OCI-LY3 (cell line): ENCODE data around the gene GNG12.

Experiments
- H2AFZ ChIP-seq: fragments of 200-600, 300-600 bp; shearing (Covaris generic); 2 replicates; pipeline ENCODE4 v1.6.0; 2014; ENCODE audit warnings: antibody characterized with exemption, low read depth, low read length
- H3K27ac ChIP-seq: fragments of 200-600, 300-600 bp; sonication (generic); 2 replicates; pipeline ENCODE4 v1.5.1; 2014; ENCODE audit warnings: mild to moderate bottlenecking, low read length, moderate library complexity, mixed read lengths
- H3K27me3 ChIP-seq: fragments of 200-600, 300-600 bp; sonication (generic); 2 replicates; pipeline ENCODE4 v1.6.1; 2014; ENCODE audit warnings: low read depth, low read length, mixed read lengths
- H3K36me3 ChIP-seq: fragments of 200-600, 300-600 bp; sonication (generic); replicated peaks from 2 replicates; pipeline ENCODE3; 2014; ENCODE audit warnings: low read depth, low read length, mixed read lengths
- H3K4me1 ChIP-seq: fragments of 300-600, 200-600 bp; sonication (generic); 2 replicates; pipeline ENCODE4 v1.6.1; 2014; ENCODE audit warnings: low read length, mixed read lengths
- H3K4me2 ChIP-seq: fragments of 200-600, 300-600 bp; sonication (generic); 2 replicates; pipeline ENCODE4 v1.6.1; 2014; ENCODE audit warnings: low read length, mixed read lengths
- H3K4me3 ChIP-seq: fragments of 300-600, 200-600 bp; sonication (generic); 2 replicates; pipeline ENCODE4 v1.5.1; 2014; ENCODE audit warnings: antibody characterized with exemption, mild to moderate bottlenecking, low read length, moderate library complexity
- H3K79me2 ChIP-seq: fragments of 300-600, 200-600 bp; shearing (Covaris generic); 2 replicates; pipeline ENCODE4 v1.6.1; 2014; ENCODE audit warnings: mild to moderate bottlenecking, low read length, mixed read lengths
- H3K9ac ChIP-seq: fragments of 300-600, 200-600 bp; shearing (Covaris generic); 2 replicates; pipeline ENCODE4 v1.6.0; 2014; ENCODE audit warnings: mild to moderate bottlenecking, low read length, moderate library complexity
- H3K9me3 ChIP-seq: fragments of 200-600, 300-600 bp; shearing (Covaris generic); 2 replicates; pipeline ENCODE4 v1.6.1; 2014; ENCODE audit warnings: low read length, mixed read lengths; ENCODE audit not compliant: insufficient read depth
- H4K20me1 ChIP-seq: fragments of 200-600, 300-600 bp; sonication (generic); 2 replicates; pipeline ENCODE4 v1.6.1; 2016; ENCODE audit warnings: low read length, mixed read lengths; ENCODE audit not compliant: insufficient read depth
- EZH2phosphoT487 ChIP-seq: fragments of 200-600 bp; shearing (Covaris generic); IDR thresholded peaks from 2 replicates; pipeline ENCODE4 v1.6.1; 2018; ENCODE audit warnings: antibody characterized with exemption, mixed run types, low read depth
- TF ChIP-seq, protein P1 (sequence below): fragments of 200-600, 300-600 bp; sonication (generic); IDR thresholded peaks from 2 replicates; pipeline ENCODE4 v1.5.1; 2014; ENCODE audit warnings: antibody characterized with exemption, low read length, low read depth

The GNG12 gene

GRCh38 chr1:67850151-67850551, 16.9 kb upstream of the GNG12 start:
- no peaks in the 10 kb centered on the region for H3K9me3 ChIP-seq
- TF ChIP-seq, protein P1, sequence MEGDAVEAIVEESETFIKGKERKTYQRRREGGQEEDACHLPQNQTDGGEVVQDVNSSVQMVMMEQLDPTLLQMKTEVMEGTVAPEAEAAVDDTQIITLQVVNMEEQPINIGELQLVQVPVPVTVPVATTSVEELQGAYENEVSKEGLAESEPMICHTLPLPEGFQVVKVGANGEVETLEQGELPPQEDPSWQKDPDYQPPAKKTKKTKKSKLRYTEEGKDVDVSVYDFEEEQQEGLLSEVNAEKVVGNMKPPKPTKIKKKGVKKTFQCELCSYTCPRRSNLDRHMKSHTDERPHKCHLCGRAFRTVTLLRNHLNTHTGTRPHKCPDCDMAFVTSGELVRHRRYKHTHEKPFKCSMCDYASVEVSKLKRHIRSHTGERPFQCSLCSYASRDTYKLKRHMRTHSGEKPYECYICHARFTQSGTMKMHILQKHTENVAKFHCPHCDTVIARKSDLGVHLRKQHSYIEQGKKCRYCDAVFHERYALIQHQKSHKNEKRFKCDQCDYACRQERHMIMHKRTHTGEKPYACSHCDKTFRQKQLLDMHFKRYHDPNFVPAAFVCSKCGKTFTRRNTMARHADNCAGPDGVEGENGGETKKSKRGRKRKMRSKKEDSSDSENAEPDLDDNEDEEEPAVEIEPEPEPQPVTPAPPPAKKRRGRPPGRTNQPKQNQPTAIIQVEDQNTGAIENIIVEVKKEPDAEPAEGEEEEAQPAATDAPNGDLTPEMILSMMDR, result peak; percentile 50
- no peak for TF ChIP-seq EZH2phosphoT487
- H3K36me3 ChIP-seq, result no peaks in the 10 kb centered on the region
- H3K9ac ChIP-seq, result no peak overlapping the region
- H3K4me2 ChIP-seq, result no peak overlapping the region
- H3K27me3 ChIP-seq, result peaks cover 7% of the 10 kb centered on the region; the same call in 1 of the 2 replicates
- H4K20me1 ChIP-seq, result no peaks in the 10 kb centered on the region
- no peak overlapping the region for H3K27ac ChIP-seq
- no peak overlapping the region for H3K4me3 ChIP-seq
- H2AFZ ChIP-seq, result peak overlapping the region; percentile 69
- no peaks in the 10 kb centered on the region for H3K79me2 ChIP-seq
- H3K4me1 ChIP-seq, result peaks cover 1% of the 10 kb centered on the region

DNA sequence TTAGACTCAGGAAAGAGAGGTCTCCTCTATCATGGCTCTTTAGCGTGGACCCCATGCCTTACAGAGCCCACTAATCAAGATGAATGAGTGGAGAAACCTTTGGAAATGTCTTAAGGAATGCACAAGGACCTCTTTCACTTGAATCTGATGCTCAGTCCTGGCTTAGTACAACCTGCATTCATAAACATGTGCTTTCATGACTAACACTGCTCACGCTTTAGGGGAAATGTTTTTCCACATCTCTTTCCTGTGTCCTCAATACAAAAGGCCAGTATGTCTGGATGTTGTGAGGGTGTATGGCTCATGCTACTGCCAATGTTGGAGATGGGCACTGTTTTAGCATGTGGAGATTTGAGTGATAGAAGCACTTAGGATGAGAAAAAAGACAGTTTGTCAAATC, 14.2 kb upstream of the GNG12 start:
- Histone ChIP-seq H3K9ac (no peak overlapping the region), H3K27ac (no peak overlapping the region), H3K4me1 (no peaks in the 10 kb centered on the region), H3K4me3 (no peak overlapping the region), H4K20me1 (no peaks in the 10 kb centered on the region), H2AFZ (no peak overlapping the region), H3K4me2 (no peak overlapping the region), H3K79me2 (no peaks in the 10 kb centered on the region), H3K9me3 (no peaks in the 10 kb centered on the region), H3K36me3 (no peaks in the 10 kb centered on the region), H3K27me3 (0 out of 2 replicates have a peak, but pooled peaks cover 1% of the 10 kb centered on the region)
- no peak for TF ChIP-seq EZH2phosphoT487
- TF ChIP-seq, protein P1, result no peak

GRCh38 chr1:67846538-67846937, 13.3 kb upstream of the GNG12 start:
- Histone ChIP-seq H3K27me3 (no peaks in the 10 kb centered on the region), H3K79me2 (no peaks in the 10 kb centered on the region), H4K20me1 (no peaks in the 10 kb centered on the region), H3K27ac (no peak overlapping the region), H3K4me1 (no peaks in the 10 kb centered on the region), H3K4me2 (no peak overlapping the region), H3K4me3 (no peak overlapping the region), H3K36me3 (no peaks in the 10 kb centered on the region), H3K9ac (no peak overlapping the region), H3K9me3 (no peaks in the 10 kb centered on the region), H2AFZ (no peak overlapping the region)
- TF ChIP-seq, protein P1, result no peak
- TF ChIP-seq EZH2phosphoT487, result no peak

DNA sequence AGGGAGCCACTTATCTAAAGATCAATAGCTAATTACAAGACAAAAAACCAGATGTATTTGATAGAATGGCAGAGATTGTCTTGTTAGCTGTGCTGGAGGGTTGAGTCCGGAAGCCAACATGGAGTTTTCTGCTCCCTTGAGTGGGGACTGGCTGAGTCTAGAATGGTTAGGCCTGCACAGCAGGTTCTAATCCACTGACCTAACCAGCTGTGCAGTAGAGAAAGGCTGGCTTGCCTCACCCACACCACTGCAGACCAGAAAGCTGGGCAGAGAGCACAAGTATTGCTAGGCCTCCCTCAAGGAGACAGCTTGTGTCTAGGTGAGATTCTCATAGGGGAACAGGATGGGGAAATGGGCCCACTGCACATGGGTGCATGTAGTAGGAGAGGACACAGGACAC, 11.7 kb upstream of the GNG12 start:
- H3K36me3 ChIP-seq, result no peaks in the 10 kb centered on the region
- H3K27me3 ChIP-seq, result no peaks in the 10 kb centered on the region
- no peak overlapping the region for H3K4me3 ChIP-seq
- no peaks in the 10 kb centered on the region for H4K20me1 ChIP-seq
- no peak overlapping the region for H3K4me2 ChIP-seq
- H3K27ac ChIP-seq, result no peak overlapping the region
- no peak overlapping the region for H2AFZ ChIP-seq
- no peaks in the 10 kb centered on the region for H3K4me1 ChIP-seq
- no peak overlapping the region for H3K9ac ChIP-seq
- TF ChIP-seq, protein P1, result no peak
- TF ChIP-seq EZH2phosphoT487, result no peak
- no peaks in the 10 kb centered on the region for H3K79me2 ChIP-seq
- H3K9me3 ChIP-seq, result no peaks in the 10 kb centered on the region
